Panc1 (cell line): Measurements from ENCODE around the gene PEX5L.

Source experiments
- POLR2AphosphoS5 ChIP-seq: IDR thresholded peaks from 2 replicates; pipeline ENCODE4 v1.6.1; 2012; ENCODE audit warnings: mild to moderate bottlenecking, low read depth, low read length, moderate library complexity
- REST ChIP-seq, 2 experiments: IDR thresholded peaks; 2 replicates each; pipeline ENCODE4 v1.6.1; 2011 to 2012; ENCODE audit warnings: low read depth in 2 of 2, control low read depth in 1 of 2, low read length in 1 of 2, mild to moderate bottlenecking in 1 of 2, moderate library complexity in 1 of 2; ENCODE audit not compliant: insufficient read depth in 1 of 2
- TF ChIP-seq, protein P1 (sequence below): fragments of 450-650 bp; IDR thresholded peaks from 2 replicates; pipeline ENCODE4 v1.5.1; 2017; ENCODE audit warnings: mild to moderate bottlenecking

- TF ChIP-seq, protein P1, sequence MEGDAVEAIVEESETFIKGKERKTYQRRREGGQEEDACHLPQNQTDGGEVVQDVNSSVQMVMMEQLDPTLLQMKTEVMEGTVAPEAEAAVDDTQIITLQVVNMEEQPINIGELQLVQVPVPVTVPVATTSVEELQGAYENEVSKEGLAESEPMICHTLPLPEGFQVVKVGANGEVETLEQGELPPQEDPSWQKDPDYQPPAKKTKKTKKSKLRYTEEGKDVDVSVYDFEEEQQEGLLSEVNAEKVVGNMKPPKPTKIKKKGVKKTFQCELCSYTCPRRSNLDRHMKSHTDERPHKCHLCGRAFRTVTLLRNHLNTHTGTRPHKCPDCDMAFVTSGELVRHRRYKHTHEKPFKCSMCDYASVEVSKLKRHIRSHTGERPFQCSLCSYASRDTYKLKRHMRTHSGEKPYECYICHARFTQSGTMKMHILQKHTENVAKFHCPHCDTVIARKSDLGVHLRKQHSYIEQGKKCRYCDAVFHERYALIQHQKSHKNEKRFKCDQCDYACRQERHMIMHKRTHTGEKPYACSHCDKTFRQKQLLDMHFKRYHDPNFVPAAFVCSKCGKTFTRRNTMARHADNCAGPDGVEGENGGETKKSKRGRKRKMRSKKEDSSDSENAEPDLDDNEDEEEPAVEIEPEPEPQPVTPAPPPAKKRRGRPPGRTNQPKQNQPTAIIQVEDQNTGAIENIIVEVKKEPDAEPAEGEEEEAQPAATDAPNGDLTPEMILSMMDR, result no peak
- TF ChIP-seq POLR2AphosphoS5 (no peak), REST (IDR thresholded peaks at IDR 0.05; ENCODE audit: insufficient read depth in 1 of 2, low read depth in 2 of 2, low read length in 1 of 2) (no peak)
These were observed 210.5 kb downstream of the PEX5L start for GRCh38 chr3:179826247-179826637.
